Adrenal gland (tissue), 5 donors: ENCODE measurements around the gene EHD4.

Source experiments
- POLR2A ChIP-seq, 2 donors: fragments of 450-650 bp; IDR thresholded peaks; one replicate each; pipeline ENCODE4 v1.6.1; 2017; ENCODE audit warnings: antibody characterized with exemption in 2 of 2, mild to moderate bottlenecking in 2 of 2, moderate library complexity in 1 of 2
- TF ChIP-seq, protein P1 (sequence below), 6 experiments: fragments of 450-650 bp in 4 of 6; fragments of 200-600 bp in 2 of 6; sonication (generic) in 1 of 6; IDR thresholded peaks; 1 replicate in 5 of 6; 2 replicates in 1 of 6; pipeline versions ENCODE4 v1.5.1 to v1.8.0; 2016 to 2021; ENCODE audit warnings: antibody characterized with exemption in 6 of 6, mild to moderate bottlenecking in 2 of 6, moderate library complexity in 1 of 6
- donor health status: DM: no; HTN: no; CAD: no.

DNA sequence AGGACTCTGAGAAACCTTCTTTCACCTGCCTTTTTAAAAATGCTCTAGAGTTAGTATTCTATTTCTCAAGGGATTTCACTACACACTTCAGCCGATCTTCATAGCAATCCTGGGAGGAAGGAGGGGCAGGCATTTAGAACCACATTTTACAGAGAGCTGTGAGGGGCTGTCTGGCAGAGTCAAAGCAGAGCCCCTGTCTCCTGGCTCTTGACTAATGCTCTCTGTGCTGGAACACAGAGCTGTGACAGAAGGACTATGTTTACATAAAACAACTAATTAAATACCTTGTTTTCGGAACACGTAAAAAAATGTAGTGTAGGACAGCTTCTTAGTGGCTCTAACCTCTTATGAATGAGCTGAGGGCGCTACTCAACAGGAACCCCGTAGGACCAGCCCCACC is 70.9 kb downstream of the EHD4 start:
- TF ChIP-seq POLR2A (IDR thresholded peaks at IDR 0.05), result no peak
- TF ChIP-seq, protein P1, sequence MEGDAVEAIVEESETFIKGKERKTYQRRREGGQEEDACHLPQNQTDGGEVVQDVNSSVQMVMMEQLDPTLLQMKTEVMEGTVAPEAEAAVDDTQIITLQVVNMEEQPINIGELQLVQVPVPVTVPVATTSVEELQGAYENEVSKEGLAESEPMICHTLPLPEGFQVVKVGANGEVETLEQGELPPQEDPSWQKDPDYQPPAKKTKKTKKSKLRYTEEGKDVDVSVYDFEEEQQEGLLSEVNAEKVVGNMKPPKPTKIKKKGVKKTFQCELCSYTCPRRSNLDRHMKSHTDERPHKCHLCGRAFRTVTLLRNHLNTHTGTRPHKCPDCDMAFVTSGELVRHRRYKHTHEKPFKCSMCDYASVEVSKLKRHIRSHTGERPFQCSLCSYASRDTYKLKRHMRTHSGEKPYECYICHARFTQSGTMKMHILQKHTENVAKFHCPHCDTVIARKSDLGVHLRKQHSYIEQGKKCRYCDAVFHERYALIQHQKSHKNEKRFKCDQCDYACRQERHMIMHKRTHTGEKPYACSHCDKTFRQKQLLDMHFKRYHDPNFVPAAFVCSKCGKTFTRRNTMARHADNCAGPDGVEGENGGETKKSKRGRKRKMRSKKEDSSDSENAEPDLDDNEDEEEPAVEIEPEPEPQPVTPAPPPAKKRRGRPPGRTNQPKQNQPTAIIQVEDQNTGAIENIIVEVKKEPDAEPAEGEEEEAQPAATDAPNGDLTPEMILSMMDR (IDR thresholded peaks at IDR 0.05), result no peak
